ENCODE data around the gene PID1. TPM values are rescaled to one million over a fixed set of nuclear protein-coding genes. Genes with fewer than 3 reads are reported as not detected.

PID1 gene
- total and polyA plus RNA-seq, 2 donors (not counting 1 experiment from before 2014, with no cell fraction given): 0.10 TPM; not detected in 1

- no peaks in the 10 kb centered on the region for H3K27me3 Mint-ChIP-seq
Observed at GRCh38 chr2:229032608-229033234, 238.4 kb downstream of the PID1 start.

More at GRCh38 chr2:229032608-229033234, 238.4 kb downstream of the PID1 start:
- no peak overlapping the region for H3K4me2 ChIP-seq (replicated peaks; ENCODE audit: low read depth, low read length, poor library complexity, severe bottlenecking)
- CTCF ChIA-PET: no interaction called here
- POLR2A ChIA-PET: no interaction called here
- no peak overlapping the region for H2AFZ ChIP-seq (ENCODE audit: insufficient read depth, low read depth, low read length, poor library complexity, severe bottlenecking)
- Mint-ChIP-seq H3K27ac (no peak overlapping the region), H3K4me3 (no peak overlapping the region), H3K4me1 (no peaks in the 10 kb centered on the region), H3K9me3 (ENCODE audit: insufficient read depth) (no peaks in the 10 kb centered on the region)
- no peak overlapping the region for H3K4me3 ChIP-seq (ENCODE audit: control extremely low read depth in 1 of 5, extremely low read depth in 1 of 5, insufficient read depth in 1 of 5, low read depth in 2 of 5, low read length in 4 of 5)
- no peaks in the 10 kb centered on the region for H3K27me3 ChIP-seq (replicated peaks in 1 of 4; ENCODE audit: control extremely low read depth in 1 of 4, control insufficient read depth in 3 of 4, insufficient read depth in 4 of 4, low read length in 3 of 4)
- no peaks in the 10 kb centered on the region for H3K79me2 ChIP-seq (ENCODE audit: control insufficient read depth, insufficient read depth, low read length)
- no peak for DNase-seq
- H3K27ac ChIP-seq (ENCODE audit: low read length in 2 of 2): no peak overlapping the region
- 94% methylated on average over 8 of the region's 9 CpGs for WGBS (ENCODE audit: insufficient coverage)
- peaks cover 0 to 4% (median 0%) of the 10 kb centered on the region in 3 donors for H3K9me3 ChIP-seq (ENCODE audit: control extremely low read depth in 1 of 3, control insufficient read depth in 2 of 3, insufficient read depth in 1 of 3, low read length in 2 of 3)
- intact Hi-C loops (cut with micrococcal nuclease): no loop called here
- H3K4me1 ChIP-seq (ENCODE audit: control insufficient read depth in 2 of 2, insufficient read depth in 2 of 2, low read length in 2 of 2): no peaks in the 10 kb centered on the region
- TF ChIP-seq EZH2 (IDR thresholded peaks at IDR 0.05; ENCODE audit: borderline replicate concordance, insufficient read depth, low read depth, low read length, poor library complexity, severe bottlenecking) (no peak), CTCF (IDR thresholded peaks at IDR 0.05) (no peak)
- H4K20me1 ChIP-seq (ENCODE audit: control insufficient read depth, insufficient read depth, low read length, poor library complexity, severe bottlenecking): no peaks in the 10 kb centered on the region
- ATAC-seq (ENCODE audit: low read depth): no peak
- no peaks in the 10 kb centered on the region for H3K36me3 ChIP-seq (replicated peaks in 1 of 2; ENCODE audit: control extremely low read depth in 1 of 2, control insufficient read depth in 1 of 2, extremely low read depth in 1 of 2, insufficient read depth in 2 of 2, low read length in 1 of 2)
- H3K9ac ChIP-seq (ENCODE audit: low read length): no peak overlapping the region
